Subcutaneous adipose tissue (tissue), 4 donors: Measurements from ENCODE around the gene PET117. TPM values are rescaled to one million over a fixed set of nuclear protein-coding genes. Genes with fewer than 3 reads are reported as not detected.

Experiments
- total RNA-seq, 4 donors: library from RNA; depleted of rRNA; stranded (reverse); fragments of >200 nt; gene quantifications; one replicate each; pipeline ENCODE4 v1.1.0, GENCODE V29; 2016
- TF ChIP-seq, protein P1 (sequence below): fragments of 450-650 bp; IDR thresholded peaks from one replicate; pipeline ENCODE4 v1.5.1; 2016; ENCODE audit warnings: low read depth, mild to moderate bottlenecking, control low read depth, antibody characterized with exemption, moderate library complexity

The PET117 gene, protein sequence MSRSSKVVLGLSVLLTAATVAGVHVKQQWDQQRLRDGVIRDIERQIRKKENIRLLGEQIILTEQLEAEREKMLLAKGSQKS
- total RNA-seq = 10 to 100 TPM in 1 of 4 donors, 1 to 10 TPM in 3; 8.2 to 13.0 (median 9.5) TPM

DNA sequence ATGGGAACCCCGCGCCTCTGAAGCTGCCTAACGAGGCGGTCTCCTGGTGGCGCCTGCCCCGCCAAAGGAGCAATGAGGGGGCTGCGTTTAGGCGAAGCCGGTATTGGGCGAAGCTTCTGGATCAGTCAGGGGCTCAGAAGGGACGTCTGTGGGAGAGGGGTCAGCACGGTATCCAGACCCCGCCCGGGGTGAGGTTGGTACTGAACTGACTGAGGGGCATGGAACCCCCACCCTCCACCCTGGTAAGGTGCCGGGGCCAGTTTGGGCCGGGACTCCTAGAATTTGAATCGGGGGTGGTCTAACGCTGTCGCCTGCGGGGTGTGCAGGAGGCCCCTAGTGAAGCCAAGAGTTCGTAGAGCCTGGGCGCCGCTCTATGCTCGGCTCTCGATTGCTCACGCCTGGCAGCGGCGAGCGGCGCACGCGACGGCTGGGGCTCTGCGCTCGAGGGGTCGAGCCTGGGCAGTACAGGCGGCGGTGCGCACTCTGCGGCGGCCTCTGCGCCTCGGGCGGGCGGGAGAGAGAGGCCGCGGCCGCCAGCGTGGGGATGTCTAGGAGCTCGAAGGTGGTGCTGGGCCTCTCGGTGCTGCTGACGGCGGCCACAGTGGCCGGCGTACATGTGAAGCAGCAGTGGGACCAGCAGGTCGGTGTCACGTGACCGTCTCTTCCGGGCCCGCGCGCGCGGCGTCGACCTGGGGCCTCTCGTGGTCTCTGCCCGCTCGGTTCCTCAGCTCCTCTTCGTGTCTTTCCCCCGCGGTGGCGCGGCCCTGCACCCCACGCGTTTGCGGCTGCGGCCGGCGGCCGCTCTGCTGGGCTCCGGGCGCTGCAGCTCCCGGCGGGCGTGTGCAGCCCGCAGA, at the start of gene PET117, which contains the start of gene KAT14:
Gene PET117 (plus strand): TSS at position 452 of the 854 bp plus-strand sequence. CDS start 93 bp downstream, at position 545.
Gene KAT14 (plus strand): TSS at position 452 of the 854 bp plus-strand sequence. CDS start 4,798 bp downstream, outside the sequence.
- TF ChIP-seq, protein P1, sequence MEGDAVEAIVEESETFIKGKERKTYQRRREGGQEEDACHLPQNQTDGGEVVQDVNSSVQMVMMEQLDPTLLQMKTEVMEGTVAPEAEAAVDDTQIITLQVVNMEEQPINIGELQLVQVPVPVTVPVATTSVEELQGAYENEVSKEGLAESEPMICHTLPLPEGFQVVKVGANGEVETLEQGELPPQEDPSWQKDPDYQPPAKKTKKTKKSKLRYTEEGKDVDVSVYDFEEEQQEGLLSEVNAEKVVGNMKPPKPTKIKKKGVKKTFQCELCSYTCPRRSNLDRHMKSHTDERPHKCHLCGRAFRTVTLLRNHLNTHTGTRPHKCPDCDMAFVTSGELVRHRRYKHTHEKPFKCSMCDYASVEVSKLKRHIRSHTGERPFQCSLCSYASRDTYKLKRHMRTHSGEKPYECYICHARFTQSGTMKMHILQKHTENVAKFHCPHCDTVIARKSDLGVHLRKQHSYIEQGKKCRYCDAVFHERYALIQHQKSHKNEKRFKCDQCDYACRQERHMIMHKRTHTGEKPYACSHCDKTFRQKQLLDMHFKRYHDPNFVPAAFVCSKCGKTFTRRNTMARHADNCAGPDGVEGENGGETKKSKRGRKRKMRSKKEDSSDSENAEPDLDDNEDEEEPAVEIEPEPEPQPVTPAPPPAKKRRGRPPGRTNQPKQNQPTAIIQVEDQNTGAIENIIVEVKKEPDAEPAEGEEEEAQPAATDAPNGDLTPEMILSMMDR = no peak

DNA sequence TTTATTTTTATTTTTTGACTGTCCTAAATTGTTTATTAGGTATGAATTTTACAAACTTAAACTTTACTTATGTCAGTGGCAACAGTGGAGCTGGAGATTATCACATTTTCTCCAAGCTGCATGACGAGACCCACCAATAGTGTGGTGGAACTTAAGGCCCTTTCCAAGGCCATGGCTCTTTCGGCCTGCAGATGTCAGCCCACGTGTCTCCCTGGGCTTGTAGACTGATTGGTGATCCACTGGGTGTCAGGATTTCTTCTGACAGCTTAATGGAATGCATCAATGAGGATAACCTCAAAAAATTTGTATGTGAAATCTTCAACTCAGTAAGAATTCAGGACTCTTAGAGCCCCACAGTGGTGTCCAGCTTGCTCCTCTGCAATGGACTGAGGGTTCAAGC, 47.6 kb upstream of the PET117 start:
- TF ChIP-seq, protein P1 = no peak

DNA sequence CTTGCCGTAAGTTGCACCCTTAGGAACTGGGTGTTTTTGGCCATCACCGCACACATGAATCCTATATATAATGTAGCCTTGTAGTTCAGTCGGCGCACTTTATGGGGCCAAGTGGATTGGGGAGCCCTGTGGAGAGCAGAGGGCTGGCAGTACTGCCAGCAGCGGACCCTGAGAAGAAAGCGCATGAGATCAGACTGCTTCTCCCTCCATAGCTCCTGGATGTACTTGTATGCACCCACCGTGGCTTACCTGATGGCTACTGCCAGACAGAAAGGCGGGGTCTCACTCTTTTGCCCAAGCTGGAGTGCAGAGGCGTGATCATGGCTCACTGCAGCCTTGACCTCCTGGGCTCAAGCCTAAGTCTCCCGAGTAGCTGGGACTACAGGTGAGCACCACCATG, 47.2 kb upstream of the PET117 start:
- TF ChIP-seq, protein P1 = no peak

DNA sequence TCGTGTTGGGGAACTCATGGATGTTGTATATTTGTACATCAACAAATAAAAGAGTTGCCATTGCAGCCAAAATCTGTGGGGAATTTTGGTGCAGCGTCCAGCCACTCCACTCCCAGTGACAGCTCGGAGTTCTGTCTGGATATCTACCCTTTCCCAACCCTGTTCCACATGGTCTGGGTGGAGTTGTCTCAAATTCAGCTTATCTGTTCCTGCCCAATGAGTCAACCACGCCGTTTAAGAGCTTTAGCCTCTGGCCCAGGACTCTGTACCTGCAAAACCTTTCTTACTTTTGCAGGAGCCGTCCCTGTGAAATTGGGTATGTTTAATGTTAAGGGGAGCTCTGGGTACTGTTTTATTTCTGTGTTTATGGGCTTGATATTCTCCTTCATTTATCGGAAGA, 46.0 kb upstream of the PET117 start:
- TF ChIP-seq, protein P1 = no peak

DNA sequence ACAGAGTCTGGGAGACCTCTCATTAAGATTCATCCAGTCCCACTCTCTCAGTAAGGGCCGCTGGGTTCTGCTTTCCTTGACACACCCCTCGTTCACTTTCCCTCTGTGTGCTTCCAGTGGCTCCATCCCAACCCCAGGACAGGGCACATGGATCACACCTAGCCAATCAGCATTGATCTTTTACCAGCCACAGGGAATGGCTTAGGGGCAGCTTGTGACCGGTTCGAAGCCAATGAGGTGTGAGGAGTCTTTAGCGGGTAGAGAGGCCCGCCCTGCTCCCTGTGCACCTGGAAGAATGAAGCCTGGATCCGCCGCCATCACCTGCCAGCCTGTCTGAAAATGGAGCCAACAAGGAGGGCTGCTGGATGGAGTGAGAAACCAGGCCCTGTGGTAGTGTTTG, 44.8 kb upstream of the PET117 start:
- TF ChIP-seq, protein P1 = no peak

DNA sequence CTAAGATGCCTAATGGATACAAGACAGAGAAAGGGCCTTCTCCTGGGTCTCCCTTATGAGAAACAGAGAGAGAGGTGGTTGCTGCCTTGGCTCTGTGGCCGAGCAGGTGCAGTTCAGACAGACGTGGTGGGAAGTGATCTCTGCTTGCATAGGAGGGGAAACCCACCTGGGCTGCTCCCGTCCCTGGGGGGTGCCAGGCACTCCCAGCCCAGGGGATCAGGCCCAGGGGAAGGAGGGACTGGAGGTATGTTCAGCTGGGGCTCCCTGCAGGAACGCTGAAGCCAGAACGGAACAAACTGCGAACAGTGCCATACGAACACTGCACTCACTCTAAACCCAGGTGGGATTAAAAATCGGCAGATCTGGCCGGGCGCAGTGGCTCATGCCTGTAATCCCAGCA, 44.3 kb upstream of the PET117 start:
- TF ChIP-seq, protein P1 = no peak

DNA sequence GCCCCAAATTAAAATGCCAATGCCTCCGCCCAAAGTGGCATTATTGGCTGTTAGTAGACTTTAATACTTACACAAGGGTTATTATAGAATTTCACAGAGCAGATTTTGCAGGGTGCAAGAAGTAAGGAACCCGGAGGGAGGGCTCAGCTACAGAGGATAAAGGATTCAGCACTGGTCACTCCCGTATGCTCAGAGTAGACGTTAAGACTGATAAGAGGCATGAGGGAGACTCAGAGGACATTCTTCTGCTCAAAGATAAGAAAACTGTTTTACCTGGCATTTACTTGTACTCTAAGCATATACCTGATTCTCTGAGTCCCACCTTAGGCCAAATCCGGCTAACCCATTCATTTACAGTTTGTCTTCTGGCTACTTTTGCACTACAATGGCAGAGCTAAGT, 43.5 kb upstream of the PET117 start:
- TF ChIP-seq, protein P1 = no peak
